Right atrium auricular region (tissue), 2 donors: ENCODE measurements around the gene ZFYVE1. TPM values are rescaled to one million over a fixed set of nuclear protein-coding genes. Genes with fewer than 3 reads are reported as not detected.
"Not testable (repeated sequence)": the region's sequence is repeated elsewhere in the genome, so short reads cannot be mapped to it uniquely, and the experiment has no call there.

Experiments
- DNase-seq: peaks from one replicate; pipeline ENCODE4 v3.0.0-alpha.2; 2019; ENCODE audit warnings: low spot score
- H3K27ac ChIP-seq, 2 donors: fragments of 200-600 bp; sonication (generic); 1 replicate in 1 of 2; 2 replicates in 1 of 2; pipeline ENCODE4 v1.5.1; 2016 to 2019
- H3K27me3 ChIP-seq, 2 donors: fragments of 200-600 bp; sonication (generic); one replicate each; pipeline versions ENCODE4 v1.5.1 to v1.6.0; 2017 to 2019
- H3K36me3 ChIP-seq: fragments of 200-600 bp; sonication (generic); one replicate; pipeline ENCODE4 v1.5.1; 2016
- H3K4me1 ChIP-seq, 2 donors: fragments of 200-600 bp; sonication (generic); one replicate each; pipeline versions ENCODE4 v1.5.1 to v1.6.0; 2017 to 2019
- H3K4me3 ChIP-seq, 2 donors: fragments of 200-600 bp; sonication (generic); 1 replicate in 1 of 2; 2 replicates in 1 of 2; pipeline ENCODE4 v1.5.1; 2017 to 2019; ENCODE audit warnings: mild to moderate bottlenecking in 1 of 2, moderate library complexity in 1 of 2
- H3K9me3 ChIP-seq, 2 donors: fragments of 200-600 bp; sonication (generic); one replicate each; pipeline ENCODE4 v1.5.1; 2019
- CTCF ChIP-seq, 2 donors: fragments of 200-600 bp; sonication (generic); IDR thresholded peaks; one replicate each; pipeline ENCODE4 v1.5.1; 2019; ENCODE audit warnings: antibody characterized with exemption in 2 of 2
- total RNA-seq, 2 donors: library from RNA; depleted of rRNA; stranded (reverse); fragments of >200 nt; gene quantifications; one replicate each; pipeline ENCODE4 v1.1.0, GENCODE V29; 2016

The ZFYVE1 gene
- total RNA-seq, 2 donors from 2014 or later, result 9.8 to 12.6 TPM

- TF ChIP-seq CTCF (IDR thresholded peaks at IDR 0.05), result no peak
- no peak for DNase-seq
- Histone ChIP-seq H3K4me1 (peaks cover 0 to 23% of the 10 kb centered on the region in 2 donors), H3K36me3 (peaks cover 5% of the 10 kb centered on the region), H3K4me3 (no peak overlapping the region), H3K9me3 (no peaks in the 10 kb centered on the region), H3K27me3 (no peaks in the 10 kb centered on the region), H3K27ac (no peak overlapping the region)
These were observed 18.4 kb downstream of the ZFYVE1 start for GRCh38 chr14:73008501-73008900.

GRCh38 chr14:73007835-73008234 lies 19.1 kb downstream of the ZFYVE1 start:
- H3K27me3 ChIP-seq, result no peaks in the 10 kb centered on the region
- TF ChIP-seq CTCF (IDR thresholded peaks at IDR 0.05), result no peak
- no peak overlapping the region for H3K4me3 ChIP-seq
- H3K9me3 ChIP-seq, result no peaks in the 10 kb centered on the region
- DNase-seq, result no peak
- H3K36me3 ChIP-seq, result peaks cover 5% of the 10 kb centered on the region
- peaks cover 0 to 23% of the 10 kb centered on the region in 2 donors for H3K4me1 ChIP-seq
- no peak overlapping the region for H3K27ac ChIP-seq

DNA sequence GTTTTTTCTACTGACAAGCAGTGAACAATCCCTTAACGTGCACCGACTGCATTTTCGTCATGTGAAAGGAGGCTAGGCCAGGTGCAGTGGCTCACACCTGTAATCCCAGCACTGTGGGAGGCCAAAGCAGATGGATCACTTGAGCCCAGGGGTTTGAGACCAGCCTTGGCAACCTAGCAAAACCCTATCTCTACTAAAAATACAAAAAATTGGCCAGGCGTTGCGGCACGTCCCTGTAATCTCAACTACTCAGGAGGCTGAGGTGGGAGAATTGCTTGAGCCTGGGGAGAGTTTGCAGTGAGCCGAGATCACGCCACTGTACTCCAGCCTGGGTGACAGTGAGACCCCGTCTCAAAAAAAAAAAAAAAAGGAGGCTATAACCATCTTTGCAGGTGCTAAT lies 22.3 kb downstream of the ZFYVE1 start:
- H3K36me3 ChIP-seq, DNase-seq, H3K4me3 ChIP-seq, H3K27ac ChIP-seq, H3K9me3 ChIP-seq, H3K27me3 ChIP-seq: not testable (repeated sequence)
- peaks cover 0 to 27% of the 10 kb centered on the region in 2 donors for H3K4me1 ChIP-seq

- Histone ChIP-seq H3K4me1 (peaks cover 0 to 27% of the 10 kb centered on the region in 2 donors), H3K9me3 (no peaks in the 10 kb centered on the region), H3K27ac (no peak overlapping the region), H3K4me3 (no peak overlapping the region), H3K36me3 (peaks cover 5% of the 10 kb centered on the region), H3K27me3 (no peaks in the 10 kb centered on the region)
- DNase-seq, result no peak
- TF ChIP-seq CTCF (IDR thresholded peaks at IDR 0.05), result no peak
These were observed 23.2 kb downstream of the ZFYVE1 start for GRCh38 chr14:73003681-73004080.

GRCh38 chr14:73000073-73000472 lies 26.8 kb downstream of the ZFYVE1 start:
- Histone ChIP-seq H3K4me1 (peaks cover 0 to 6% of the 10 kb centered on the region in 2 donors), H3K4me3 (no peak overlapping the region), H3K27ac (no peak overlapping the region), H3K27me3 (no peaks in the 10 kb centered on the region), H3K36me3 (peaks cover 18% of the 10 kb centered on the region), H3K9me3 (no peaks in the 10 kb centered on the region)
- TF ChIP-seq CTCF (IDR thresholded peaks at IDR 0.05), result no peak
- DNase-seq, result no peak

GRCh38 chr14:72999316-72999715 lies 27.6 kb downstream of the ZFYVE1 start:
- TF ChIP-seq CTCF (IDR thresholded peaks at IDR 0.05), result no peak

More at GRCh38 chr14:72999316-72999715, 27.6 kb downstream of the ZFYVE1 start:
- no peaks in the 10 kb centered on the region for H3K9me3 ChIP-seq
- no peak overlapping the region for H3K27ac ChIP-seq
- no peak for DNase-seq
- peaks cover 22% of the 10 kb centered on the region for H3K36me3 ChIP-seq
- H3K4me3 ChIP-seq, result no peak overlapping the region
- H3K4me1 ChIP-seq, result peaks cover 0 to 4% of the 10 kb centered on the region in 2 donors
- no peaks in the 10 kb centered on the region for H3K27me3 ChIP-seq
